ENCODE measurements around the gene ASPA.
"Not testable (repeated sequence)": the region's sequence is repeated elsewhere in the genome, so short reads cannot be mapped to it uniquely, and the experiment has no call there.

ASPA gene

GRCh38 chr17:3475812-3476610 lies at the start of gene ASPA:
ASPA (plus strand) TSS chr17:3475997; CDS start chr17:3476160, 163 bp downstream.
- no peak for DNase-seq (ENCODE audit: low read depth in 2 of 2)

- not testable (repeated sequence) for DNase-seq (ENCODE audit: low read depth in 2 of 2)
Observed at GRCh38 chr17:3433215-3433614, 42.6 kb upstream of the ASPA start.

GRCh38 chr17:3433741-3434140 lies 42.1 kb upstream of the ASPA start, which contains the start of gene OR1E2:
OR1E2 (minus strand) TSS chr17:3433841; CDS start chr17:3433841, 0 bp downstream.
- no peak for DNase-seq (ENCODE audit: low read depth in 2 of 2)

- no peak for DNase-seq (ENCODE audit: low read depth in 2 of 2)
Observed at GRCh38 chr17:3438368-3438767, 37.4 kb upstream of the ASPA start.

- no peak for DNase-seq (ENCODE audit: low read depth in 2 of 2)
Observed at GRCh38 chr17:3440451-3440850, 35.3 kb upstream of the ASPA start.

- DNase-seq (ENCODE audit: low read depth in 2 of 2), result no peak
Observed at GRCh38 chr17:3447625-3448024, 28.2 kb upstream of the ASPA start.

- DNase-seq (ENCODE audit: low read depth in 2 of 2), result no peak
Observed at GRCh38 chr17:3448059-3448665, 27.6 kb upstream of the ASPA start.

GRCh38 chr17:3466355-3466754 lies 9.4 kb upstream of the ASPA start:
- not testable (repeated sequence) for DNase-seq (ENCODE audit: low read depth in 2 of 2)

- DNase-seq (ENCODE audit: low read depth in 2 of 2), result no peak
Observed at GRCh38 chr17:3469529-3469928, 6.3 kb upstream of the ASPA start.

- no peak for DNase-seq (ENCODE audit: low read depth in 2 of 2)
Observed at GRCh38 chr17:3471599-3471998, 4.2 kb upstream of the ASPA start, which contains the start of gene SPATA22. SPATA22 (minus strand) TSS chr17:3471819; CDS start chr17:3469325, 2,494 bp downstream.

GRCh38 chr17:3472137-3472536 lies 3.7 kb upstream of the ASPA start:
- no peak for DNase-seq (ENCODE audit: low read depth in 2 of 2)

GRCh38 chr17:3474212-3474611 lies 1.6 kb upstream of the ASPA start:
- no peak for DNase-seq (ENCODE audit: low read depth in 2 of 2)

GRCh38 chr17:3475251-3475685 lies 529 bp upstream of the ASPA start:
- DNase-seq (ENCODE audit: low read depth in 2 of 2), result no peak

GRCh38 chr17:3479988-3480387 lies 4.2 kb downstream of the ASPA start:
- no peak for DNase-seq (ENCODE audit: low read depth in 2 of 2)

GRCh38 chr17:3482852-3483251 lies 7.1 kb downstream of the ASPA start:
- no peak for DNase-seq (ENCODE audit: low read depth in 2 of 2)

GRCh38 chr17:3485481-3486068 lies 9.8 kb downstream of the ASPA start:
- DNase-seq (ENCODE audit: low read depth in 2 of 2), result no peak

GRCh38 chr17:3497101-3497500 lies 21.3 kb downstream of the ASPA start:
- DNase-seq (ENCODE audit: low read depth in 2 of 2), result no peak

- no peak for DNase-seq (ENCODE audit: low read depth in 2 of 2)
Observed at GRCh38 chr17:3501344-3501743, 25.5 kb downstream of the ASPA start.

- no peak for DNase-seq (ENCODE audit: low read depth in 2 of 2)
Observed at GRCh38 chr17:3502466-3502865, 26.7 kb downstream of the ASPA start.

- no peak for DNase-seq (ENCODE audit: low read depth in 2 of 2)
Observed at GRCh38 chr17:3503285-3503684, 27.5 kb downstream of the ASPA start.

GRCh38 chr17:3505008-3505407 lies 29.2 kb downstream of the ASPA start:
- DNase-seq (ENCODE audit: low read depth in 2 of 2), result no peak

- no peak for DNase-seq (ENCODE audit: low read depth in 2 of 2)
Observed at GRCh38 chr17:3506054-3506453, 30.3 kb downstream of the ASPA start.

- DNase-seq (ENCODE audit: low read depth in 2 of 2), result no peak
Observed at GRCh38 chr17:3507071-3507470, 31.3 kb downstream of the ASPA start.

Data from stimulated activated CD8-positive, alpha-beta memory T cell treated with anti-CD3 and anti-CD28 coated beads, Interleukin-7, amount 100 ng/mL, for 1 hour (primary cell).